Karpas-422 (cell line): ENCODE data around the gene EP300. TPM values are rescaled to one million over a fixed set of nuclear protein-coding genes. Genes with fewer than 3 reads are reported as not detected.

Experiments
- small RNA-seq: library from RNA; depleted of rRNA; stranded (forward); fragments of <200 nt; gene quantifications from one replicate; pipeline ENCODE3, GENCODE V24; 2014
- total RNA-seq: library from RNA; depleted of rRNA; stranded (reverse); fragments of >200 nt; shearing (Covaris generic); gene quantifications from 2 replicates; pipeline ENCODE4 v1.2.3, GENCODE V29; 2014; ENCODE audit warnings: low replicate concordance; rRNA removed

Gene EP300
- total RNA-seq, 1 experiment from 2014 or later, result 63.8 TPM

Small RNA genes lying within 50 kb of the gene (small RNA-seq; reads per million reads assigned to genes)
- not detected for gene RF00019
- gene RNU6-375P, result not detected

Other genes starting within 250 kb of the EP300 start
- 130 and 229 TPM in 2 replicates for gene ST13, start 236.0 kb upstream of the EP300 start, total RNA-seq
- gene XPNPEP3, start 235.4 kb upstream of the EP300 start, total RNA-seq, result 11.7 and 17.5 TPM in 2 replicates
- not detected in 2 replicates for gene DNAJB7, start 230.5 kb upstream of the EP300 start, total RNA-seq
- gene RBX1, start 141.2 kb upstream of the EP300 start, total RNA-seq, result 57.5 and 86.1 TPM in 2 replicates
- 19.9 and 29.7 TPM in 2 replicates for gene L3MBTL2, start 112.7 kb downstream of the EP300 start, total RNA-seq
- gene CHADL, start 148.3 kb downstream of the EP300 start, total RNA-seq, result 0.90 TPM in 1 of 2 replicates, not detected in the other
- 26.3 and 47.3 TPM in 2 replicates for gene RANGAP1, start 193.6 kb downstream of the EP300 start, total RNA-seq
- gene ZC3H7B, start 208.9 kb downstream of the EP300 start, total RNA-seq, result 18.1 and 34.2 TPM in 2 replicates